ENCODE measurements around the gene KRT83.
A peak's percentile ranks its signal among the peaks of the same experiment; 100 is the strongest.

The KRT83 gene

DNA sequence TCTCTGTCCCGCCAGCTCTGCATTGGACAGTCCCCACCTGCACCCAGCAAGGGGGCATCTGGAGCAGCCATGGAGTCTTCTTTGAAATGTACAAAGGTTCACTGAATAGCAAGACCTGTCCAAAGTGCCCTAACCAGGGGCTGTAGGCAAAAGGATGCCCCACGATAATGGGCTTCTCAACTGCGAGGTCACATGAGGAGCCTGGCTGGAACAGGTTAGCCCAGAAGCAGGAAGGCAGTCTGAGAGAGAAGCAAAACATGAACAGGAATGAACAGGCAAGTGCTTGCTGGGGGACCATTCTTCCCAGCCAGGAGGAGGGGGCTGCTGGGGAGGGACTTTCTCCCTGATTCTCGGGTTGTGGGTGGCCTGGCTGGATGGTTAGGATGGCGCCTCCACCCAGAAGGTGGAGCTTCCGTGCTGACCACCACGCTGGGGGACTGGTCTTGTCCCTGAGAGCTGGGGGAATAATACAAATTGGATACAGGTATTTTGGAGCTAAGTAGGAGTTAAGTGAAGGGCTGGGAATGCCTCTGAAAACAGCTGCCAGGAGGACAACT, 39.0 kb upstream of the KRT83 start:
- DNase-seq (ENCODE audit: low read depth in 2 of 2): no peak
- H3K4me3 ChIP-seq (replicated peaks in 1 of 2; ENCODE audit: low read depth in 2 of 2, low read length in 2 of 2): no peak overlapping the region
- TF ChIP-seq, protein P1, sequence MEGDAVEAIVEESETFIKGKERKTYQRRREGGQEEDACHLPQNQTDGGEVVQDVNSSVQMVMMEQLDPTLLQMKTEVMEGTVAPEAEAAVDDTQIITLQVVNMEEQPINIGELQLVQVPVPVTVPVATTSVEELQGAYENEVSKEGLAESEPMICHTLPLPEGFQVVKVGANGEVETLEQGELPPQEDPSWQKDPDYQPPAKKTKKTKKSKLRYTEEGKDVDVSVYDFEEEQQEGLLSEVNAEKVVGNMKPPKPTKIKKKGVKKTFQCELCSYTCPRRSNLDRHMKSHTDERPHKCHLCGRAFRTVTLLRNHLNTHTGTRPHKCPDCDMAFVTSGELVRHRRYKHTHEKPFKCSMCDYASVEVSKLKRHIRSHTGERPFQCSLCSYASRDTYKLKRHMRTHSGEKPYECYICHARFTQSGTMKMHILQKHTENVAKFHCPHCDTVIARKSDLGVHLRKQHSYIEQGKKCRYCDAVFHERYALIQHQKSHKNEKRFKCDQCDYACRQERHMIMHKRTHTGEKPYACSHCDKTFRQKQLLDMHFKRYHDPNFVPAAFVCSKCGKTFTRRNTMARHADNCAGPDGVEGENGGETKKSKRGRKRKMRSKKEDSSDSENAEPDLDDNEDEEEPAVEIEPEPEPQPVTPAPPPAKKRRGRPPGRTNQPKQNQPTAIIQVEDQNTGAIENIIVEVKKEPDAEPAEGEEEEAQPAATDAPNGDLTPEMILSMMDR (IDR thresholded peaks at IDR 0.05; ENCODE audit: low read depth, low read length): no peak

- no peak overlapping the region for H3K4me3 ChIP-seq (replicated peaks in 1 of 2; ENCODE audit: low read depth in 2 of 2, low read length in 2 of 2)
- TF ChIP-seq, protein P1 (IDR thresholded peaks at IDR 0.05; ENCODE audit: low read depth, low read length): no peak
- DNase-seq (ENCODE audit: low read depth in 2 of 2): peak in 1 of 2 donors; percentile 8
These were observed 38.4 kb upstream of the KRT83 start for GRCh38 chr12:52359621-52360061.

- TF ChIP-seq, protein P1 (IDR thresholded peaks at IDR 0.05; ENCODE audit: low read depth, low read length): no peak
- no peak for DNase-seq (ENCODE audit: low read depth in 2 of 2)
These were observed 37.6 kb upstream of the KRT83 start for GRCh38 chr12:52358575-52359350.

GRCh38 chr12:52356762-52357580, 35.8 kb upstream of the KRT83 start:
- no peak for DNase-seq (ENCODE audit: low read depth in 2 of 2)
- TF ChIP-seq, protein P1 (IDR thresholded peaks at IDR 0.05; ENCODE audit: low read depth, low read length): no peak
- no peak overlapping the region for H3K4me3 ChIP-seq (replicated peaks in 1 of 2; ENCODE audit: low read depth in 2 of 2, low read length in 2 of 2)

More at GRCh38 chr12:52358575-52359350, 37.6 kb upstream of the KRT83 start:
- H3K4me3 ChIP-seq (replicated peaks in 1 of 2; ENCODE audit: low read depth in 2 of 2, low read length in 2 of 2): no peak overlapping the region

DNA sequence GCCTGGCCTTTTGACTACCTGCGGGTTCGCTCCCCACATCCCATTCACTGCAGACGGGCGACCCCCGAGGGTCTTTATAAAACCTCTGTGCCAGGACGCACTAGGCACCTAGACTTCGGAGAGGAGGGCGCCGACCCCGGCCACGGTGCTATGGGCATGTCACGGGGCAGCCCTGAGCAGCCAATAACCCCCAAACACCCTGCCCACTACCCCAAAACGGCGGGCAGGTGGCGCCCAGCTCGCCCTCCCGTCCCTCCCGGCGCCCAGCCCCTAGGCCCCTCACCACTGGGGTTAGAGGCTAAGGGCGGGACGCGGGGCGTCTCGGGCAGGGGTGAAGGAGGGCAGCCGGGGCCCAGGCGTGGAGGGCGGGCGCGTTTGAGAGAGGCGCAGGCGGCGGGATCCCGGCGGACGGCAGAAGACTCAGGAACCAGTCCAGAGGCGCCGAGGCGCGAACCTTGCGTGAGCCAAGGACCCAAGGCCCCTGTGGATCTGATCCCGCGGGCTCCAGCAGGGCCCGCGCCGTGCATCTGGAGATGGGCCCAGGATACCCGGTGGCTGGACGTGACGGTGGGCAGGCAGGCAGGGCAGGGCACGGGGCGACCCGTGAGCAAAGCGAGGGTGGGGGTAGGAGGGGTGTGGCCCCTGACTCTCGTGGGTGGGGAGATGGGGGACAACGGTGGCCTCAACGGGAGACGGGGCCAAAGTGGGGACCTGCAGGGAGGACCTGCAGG, 35.0 kb upstream of the KRT83 start:
- DNase-seq (ENCODE audit: low read depth in 2 of 2): no peak
- H3K4me3 ChIP-seq (replicated peaks in 1 of 2; ENCODE audit: low read depth in 2 of 2, low read length in 2 of 2): no peak overlapping the region

DNA sequence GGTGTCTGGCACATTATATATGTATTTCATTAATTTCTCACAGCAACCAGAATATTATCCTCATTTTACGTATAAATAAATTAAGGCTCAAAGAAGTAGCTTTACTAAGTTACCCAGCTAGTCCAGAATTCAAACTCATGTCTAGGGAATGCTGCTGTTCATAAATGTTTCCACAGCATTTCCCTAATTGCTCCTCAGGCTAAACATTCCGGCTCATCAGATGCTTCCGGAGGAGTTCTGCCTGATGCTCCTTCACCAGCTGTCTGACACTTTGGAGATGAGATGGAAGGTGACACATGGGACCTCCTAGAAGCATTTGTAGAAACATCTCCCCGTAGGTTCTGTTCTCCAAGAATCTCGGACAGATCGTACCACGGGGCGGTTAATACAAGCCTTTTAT, 34.0 kb upstream of the KRT83 start:
- no peak for DNase-seq (ENCODE audit: low read depth in 2 of 2)
- TF ChIP-seq, protein P1 (IDR thresholded peaks at IDR 0.05; ENCODE audit: low read depth, low read length): no peak
- no peak overlapping the region for H3K4me3 ChIP-seq (replicated peaks in 1 of 2; ENCODE audit: low read depth in 2 of 2, low read length in 2 of 2)

More for the DNA sequence above, 35.0 kb upstream of the KRT83 start:
- TF ChIP-seq, protein P1 (IDR thresholded peaks at IDR 0.05; ENCODE audit: low read depth, low read length): no peak

All from cardiac fibroblast (primary cell).